GM21526 (cell line): ENCODE data around the gene KRT1.

Source experiments
- ATAC-seq: cut with Tn5 transposase; IDR thresholded peaks from one replicate; pipeline ENCODE4 v1.9.1; 2021; ENCODE audit warnings: moderate library complexity; ENCODE audit not compliant: unreplicated experiment, low FRiP score

KRT1 gene

GRCh38 chr12:52699960-52700359 lies 19.8 kb upstream of the KRT1 start:
- no peak for ATAC-seq

GRCh38 chr12:52699373-52699772 lies 19.2 kb upstream of the KRT1 start:
- no peak for ATAC-seq

- ATAC-seq: no peak
These were observed 18.6 kb upstream of the KRT1 start for GRCh38 chr12:52698651-52699340.

- no peak for ATAC-seq
These were observed 16.9 kb upstream of the KRT1 start for GRCh38 chr12:52697058-52697582.

- ATAC-seq: no peak
These were observed 16.4 kb upstream of the KRT1 start for GRCh38 chr12:52696588-52696987.

GRCh38 chr12:52695039-52695438 lies 14.8 kb upstream of the KRT1 start:
- ATAC-seq: no peak

- ATAC-seq: no peak
These were observed 13.9 kb upstream of the KRT1 start for GRCh38 chr12:52694151-52694550.

- no peak for ATAC-seq
These were observed 13.1 kb upstream of the KRT1 start for GRCh38 chr12:52693261-52693660.

GRCh38 chr12:52692254-52692653 lies 12.0 kb upstream of the KRT1 start:
- ATAC-seq: no peak

- ATAC-seq: no peak
These were observed 11.6 kb upstream of the KRT1 start for GRCh38 chr12:52691841-52692150.

- no peak for ATAC-seq
These were observed 11.1 kb upstream of the KRT1 start for GRCh38 chr12:52691076-52691840.

GRCh38 chr12:52690351-52691075 lies 10.3 kb upstream of the KRT1 start:
- ATAC-seq: no peak

GRCh38 chr12:52689936-52690335 lies 9.7 kb upstream of the KRT1 start:
- no peak for ATAC-seq

- no peak for ATAC-seq
These were observed 9.0 kb upstream of the KRT1 start for GRCh38 chr12:52689239-52689638.

GRCh38 chr12:52688481-52688880 lies 8.3 kb upstream of the KRT1 start:
- ATAC-seq: no peak

GRCh38 chr12:52687497-52688385 lies 7.5 kb upstream of the KRT1 start:
- no peak for ATAC-seq

GRCh38 chr12:52686756-52687487 lies 6.7 kb upstream of the KRT1 start:
- no peak for ATAC-seq

GRCh38 chr12:52686063-52686462 lies 5.9 kb upstream of the KRT1 start:
- ATAC-seq: no peak

GRCh38 chr12:52685406-52685890 lies 5.2 kb upstream of the KRT1 start:
- no peak for ATAC-seq

GRCh38 chr12:52684431-52684830 lies 4.2 kb upstream of the KRT1 start:
- no peak for ATAC-seq
